UCSD-AML1 (cell line): ENCODE measurements around the gene CHMP6.

Source experiments
- DNase-seq: peaks from one replicate; lab custom pipeline; 2025; ENCODE audit not compliant: unreplicated experiment; lab: John Stamatoyannopoulos, UW

CHMP6 gene

GRCh38 chr17:80956321-80957190 lies 35.1 kb upstream of the CHMP6 start:
- DNase-seq, result no peak

DNA sequence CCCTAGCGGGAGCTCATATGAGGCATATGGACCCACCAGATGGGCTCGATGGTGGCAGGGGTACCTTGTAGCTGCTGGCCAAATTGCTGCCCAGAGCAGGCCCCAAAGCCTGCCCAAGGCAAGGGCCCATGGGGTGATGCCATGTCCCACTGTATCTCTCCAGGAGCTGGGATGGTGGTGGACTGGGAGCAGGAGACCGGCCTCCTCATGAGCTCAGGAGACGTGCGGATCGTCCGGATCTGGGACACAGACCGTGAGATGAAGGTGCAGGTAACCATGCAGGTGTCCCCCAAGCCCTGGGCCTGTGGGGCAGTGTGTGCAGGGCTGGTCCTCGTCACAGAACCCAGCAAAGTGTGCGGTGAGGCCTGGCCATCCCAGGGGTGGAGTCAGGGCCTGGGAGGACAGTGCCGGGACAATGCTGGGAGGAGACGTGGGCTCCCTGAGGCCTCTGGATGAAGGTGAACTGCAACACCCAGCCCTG lies 34.1 kb upstream of the CHMP6 start:
- no peak for DNase-seq

- DNase-seq, result no peak
Measured at GRCh38 chr17:80959330-80960036, 32.2 kb upstream of the CHMP6 start.

DNA sequence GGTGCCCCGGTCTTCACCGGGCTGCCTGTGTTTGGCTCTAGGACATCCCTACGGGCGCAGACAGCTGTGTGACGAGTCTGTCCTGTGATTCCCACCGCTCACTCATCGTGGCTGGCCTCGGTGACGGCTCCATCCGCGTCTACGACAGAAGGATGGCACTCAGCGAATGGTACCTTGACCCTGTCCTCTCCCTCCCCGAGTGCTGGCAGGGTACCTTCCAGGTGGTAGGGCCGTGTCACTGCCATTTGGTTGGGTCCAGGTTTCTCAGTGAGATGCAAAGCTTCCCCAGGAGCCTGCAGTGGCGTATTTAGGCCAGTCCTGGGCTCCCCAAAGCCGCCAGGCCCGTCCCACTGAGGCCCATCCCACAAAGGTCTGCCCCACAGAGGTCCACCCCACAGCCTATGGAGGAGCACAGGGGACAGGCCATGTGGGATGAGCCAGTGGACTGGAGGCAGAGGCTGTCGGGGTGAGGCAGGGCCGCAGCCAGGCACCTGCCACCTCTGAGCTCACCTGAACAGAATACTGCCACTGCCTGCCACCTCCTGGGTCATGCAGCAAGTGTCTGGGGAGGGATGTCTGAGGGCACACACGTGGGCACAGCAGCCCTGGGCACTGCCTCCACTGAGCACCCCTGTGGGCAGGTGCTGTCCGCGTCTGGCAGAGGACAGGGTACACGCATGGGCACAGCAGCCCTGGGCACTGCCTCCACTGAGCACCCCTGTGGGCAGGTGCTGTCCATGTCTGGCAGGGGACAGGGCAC lies 31.4 kb upstream of the CHMP6 start:
- no peak for DNase-seq

DNA sequence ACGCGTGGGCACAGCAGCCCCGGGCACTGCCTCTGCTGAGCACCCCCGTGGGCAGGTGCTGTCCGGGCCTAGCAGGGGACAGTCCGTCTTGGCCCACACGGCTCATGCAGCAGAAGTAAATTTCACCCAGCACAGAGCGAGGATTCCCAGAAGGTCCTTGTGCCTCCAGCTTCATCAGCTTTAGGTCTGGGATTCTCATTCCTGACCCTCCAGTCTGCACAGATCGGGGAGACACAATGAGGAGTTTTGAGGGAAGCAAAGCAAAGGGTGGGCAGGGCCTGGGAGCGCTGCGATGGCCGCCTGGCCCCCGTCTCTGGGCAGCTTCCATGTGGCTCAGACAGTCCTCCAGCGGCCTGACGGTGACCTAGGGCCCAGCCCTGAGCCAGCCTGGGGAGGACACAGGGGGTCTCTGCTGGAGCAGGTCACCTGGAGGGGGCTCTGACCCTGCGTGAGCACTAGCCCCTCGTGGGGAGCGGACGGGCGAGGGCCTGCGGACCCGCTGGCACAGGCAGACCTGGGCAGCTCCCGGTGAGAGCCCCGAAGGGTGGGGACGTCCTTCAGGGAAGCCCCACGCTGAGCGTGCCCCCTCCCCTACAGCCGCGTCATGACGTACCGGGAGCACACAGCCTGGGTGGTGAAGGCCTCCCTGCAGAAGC lies 30.7 kb upstream of the CHMP6 start:
- no peak for DNase-seq

DNA sequence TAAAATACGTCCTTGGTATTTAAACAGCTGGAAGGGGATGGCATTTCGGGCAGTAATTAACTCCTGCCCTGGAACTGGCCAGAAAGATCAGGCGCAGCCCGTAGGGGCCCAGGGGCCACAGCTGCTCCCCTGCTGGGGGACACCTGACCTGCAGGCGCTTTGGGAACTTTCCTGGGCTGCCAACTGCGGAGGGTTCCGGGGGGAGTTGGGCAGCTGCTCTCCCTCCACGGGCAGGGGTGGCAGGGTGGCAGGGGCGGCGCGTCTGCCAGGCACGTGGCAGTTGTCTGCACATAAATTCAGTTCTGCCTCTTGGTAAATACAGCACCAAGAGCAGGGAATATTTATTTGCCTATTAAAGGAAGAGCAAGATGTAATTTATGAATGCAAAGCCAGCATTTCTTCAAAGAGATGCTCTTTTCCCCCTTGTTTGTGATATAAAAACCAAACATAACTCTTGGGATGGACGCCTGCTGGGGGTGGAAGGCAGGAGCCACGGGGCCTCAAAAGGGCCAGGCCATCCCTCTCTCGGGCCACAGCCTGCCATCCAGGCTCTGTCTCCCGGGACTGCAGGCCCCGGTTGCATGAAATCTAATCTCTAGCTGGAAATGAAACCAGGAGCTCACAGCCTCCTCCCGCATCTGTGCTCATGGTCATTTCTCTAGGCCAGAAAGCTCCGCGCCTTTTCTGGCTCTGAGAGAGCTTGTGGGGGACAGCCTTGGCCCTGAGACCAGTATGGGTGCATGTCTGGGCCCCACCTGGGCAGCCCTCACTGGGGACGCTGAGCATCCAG lies 29.9 kb upstream of the CHMP6 start:
- no peak for DNase-seq

DNA sequence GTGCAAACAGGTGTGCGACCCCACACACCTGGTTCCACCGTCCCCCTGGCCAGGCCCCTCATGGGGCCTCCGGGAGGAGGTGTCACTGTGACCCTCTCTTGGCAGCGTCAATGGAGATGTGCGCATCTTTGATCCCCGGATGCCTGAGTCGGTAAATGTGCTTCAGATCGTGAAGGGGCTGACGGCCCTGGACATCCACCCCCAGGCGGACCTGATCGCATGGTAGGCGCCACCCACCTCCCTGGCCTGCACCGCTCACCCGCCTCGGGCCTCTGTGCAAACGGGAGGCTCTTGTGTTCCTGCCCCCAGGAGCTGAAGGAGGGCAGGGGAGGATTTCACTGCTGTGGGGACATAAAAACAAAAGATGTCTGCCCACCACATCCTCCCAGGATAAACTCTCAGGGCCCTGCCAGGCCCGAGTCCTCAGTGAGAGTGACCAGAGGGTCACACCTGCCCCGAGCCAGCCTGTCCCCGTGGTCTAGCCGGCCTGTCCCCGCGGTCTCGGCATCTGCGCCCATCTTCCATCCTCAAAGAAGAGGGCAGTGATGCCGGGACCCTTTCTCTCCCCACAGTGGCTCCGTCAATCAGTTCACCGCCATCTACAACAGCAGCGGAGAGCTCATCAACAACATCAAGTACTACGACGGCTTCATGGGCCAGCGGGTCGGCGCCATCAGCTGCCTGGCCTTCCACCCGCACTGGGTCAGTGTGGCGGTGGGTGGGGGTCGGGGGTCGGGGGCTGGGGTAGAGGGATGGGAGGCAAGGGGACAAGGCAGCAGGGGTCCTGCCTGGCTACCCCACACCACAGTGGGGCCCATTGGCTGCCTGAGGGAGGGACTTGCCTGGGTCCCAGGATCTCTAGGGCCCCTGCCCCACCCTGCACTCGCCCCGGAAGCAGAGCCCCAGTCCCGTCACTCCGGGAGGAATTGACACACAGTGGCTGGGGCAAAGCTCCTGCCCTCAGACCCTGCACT lies 29.0 kb upstream of the CHMP6 start:
- no peak for DNase-seq

DNA sequence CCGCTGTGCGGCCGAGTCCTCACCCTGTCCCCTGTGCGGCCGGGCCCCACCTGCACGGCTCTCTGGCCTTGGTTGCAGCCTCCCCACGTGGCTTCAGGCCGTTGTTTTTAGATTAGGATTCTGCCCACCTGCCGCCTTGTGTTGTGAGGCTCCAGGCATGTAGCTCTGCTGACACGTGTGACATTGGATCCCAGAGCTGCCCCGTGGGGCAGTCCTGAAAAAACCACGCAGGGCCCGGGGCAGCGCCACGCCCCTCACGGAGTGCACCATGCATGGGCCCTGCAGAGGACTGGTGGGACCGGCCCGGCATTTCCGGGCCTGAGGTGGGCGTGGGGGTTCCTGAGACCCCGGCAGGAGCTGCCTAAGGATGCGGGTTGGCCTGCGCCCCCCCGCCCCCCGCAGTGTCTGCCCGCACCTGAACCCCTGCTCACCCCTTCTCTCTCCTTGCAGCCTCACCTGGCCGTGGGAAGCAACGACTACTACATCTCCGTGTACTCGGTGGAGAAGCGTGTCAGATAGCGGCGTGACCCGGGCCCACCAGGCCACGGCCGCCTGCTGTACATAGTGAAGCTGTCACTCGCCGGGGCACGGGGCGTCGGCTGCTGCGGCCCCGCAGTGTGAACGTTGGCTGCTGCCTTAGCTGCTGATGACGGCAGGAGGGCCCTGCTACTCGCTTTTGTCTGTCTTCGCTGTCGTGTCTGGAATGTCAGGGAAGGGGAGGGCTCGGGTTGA lies 27.7 kb upstream of the CHMP6 start:
- DNase-seq, result no peak

DNA sequence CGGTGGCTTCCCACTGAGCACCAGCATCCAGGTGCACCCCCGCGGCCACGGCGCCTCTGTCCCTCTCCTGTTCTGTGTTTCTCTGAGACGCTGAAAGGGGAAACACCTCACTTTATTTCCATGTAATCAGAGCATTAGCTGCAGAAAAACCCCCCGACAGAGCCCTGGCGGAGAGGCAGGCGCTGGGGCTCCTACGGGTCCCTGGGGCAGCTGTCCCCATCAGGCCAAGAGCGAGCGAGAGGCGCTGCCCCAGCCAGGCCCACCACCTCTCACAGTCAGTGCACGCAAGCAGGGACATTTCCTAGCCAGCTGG lies 27.1 kb upstream of the CHMP6 start:
- DNase-seq, result no peak

DNA sequence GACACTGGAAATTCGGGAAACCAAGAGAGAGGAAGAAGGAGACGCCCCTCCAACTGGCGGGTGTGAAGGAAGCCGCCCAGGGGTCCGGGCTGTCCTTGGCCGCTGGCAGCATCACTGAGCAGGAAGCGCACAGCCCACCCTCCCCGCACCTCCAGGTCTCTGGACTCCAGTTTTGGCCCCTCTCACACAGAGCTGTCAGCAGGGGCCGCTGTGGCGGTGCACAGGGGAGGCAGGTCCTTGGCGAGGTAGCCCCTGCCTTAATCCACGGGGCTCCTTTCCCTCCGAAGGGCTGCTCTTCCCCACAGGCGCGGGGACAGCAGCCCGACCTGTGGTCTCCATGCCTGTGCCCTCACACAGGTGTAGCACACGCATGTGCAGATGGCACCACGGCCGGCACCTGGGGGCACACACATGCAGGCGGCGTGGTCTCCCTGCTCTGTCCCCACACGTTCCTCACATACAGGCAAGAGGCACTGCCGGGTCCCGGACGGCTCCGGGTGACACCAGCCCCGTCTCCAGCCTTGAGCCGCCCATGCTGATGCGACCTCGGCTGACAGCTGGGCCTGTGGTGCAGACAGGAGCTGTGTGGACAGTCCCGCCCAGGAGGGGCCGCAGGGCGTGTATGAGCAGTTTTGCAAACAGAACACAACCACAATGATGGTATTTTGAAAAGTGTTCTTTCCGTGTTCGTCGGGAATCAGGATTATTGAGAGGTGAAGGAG lies 26.6 kb upstream of the CHMP6 start:
- no peak for DNase-seq

DNA sequence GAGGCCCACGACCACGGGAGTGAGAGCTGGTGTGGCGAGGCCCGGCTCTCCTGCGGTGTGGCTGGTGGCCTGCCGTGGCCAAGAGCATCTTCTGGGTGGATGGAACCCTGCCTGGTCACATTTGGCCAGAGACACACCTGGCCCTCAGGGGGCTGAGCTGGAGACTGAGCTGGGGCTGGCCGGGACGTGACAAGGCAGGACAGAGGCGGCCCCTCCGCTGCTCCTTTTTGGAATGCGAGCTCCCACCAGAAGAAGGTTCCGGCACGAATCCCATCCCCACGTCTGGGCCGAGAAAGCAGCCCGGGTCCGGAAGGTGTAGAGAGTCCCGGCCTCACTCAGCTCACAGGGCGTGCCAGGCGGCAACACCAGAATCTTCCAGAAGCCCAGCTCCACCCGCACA lies 26.0 kb upstream of the CHMP6 start:
- no peak for DNase-seq

DNA sequence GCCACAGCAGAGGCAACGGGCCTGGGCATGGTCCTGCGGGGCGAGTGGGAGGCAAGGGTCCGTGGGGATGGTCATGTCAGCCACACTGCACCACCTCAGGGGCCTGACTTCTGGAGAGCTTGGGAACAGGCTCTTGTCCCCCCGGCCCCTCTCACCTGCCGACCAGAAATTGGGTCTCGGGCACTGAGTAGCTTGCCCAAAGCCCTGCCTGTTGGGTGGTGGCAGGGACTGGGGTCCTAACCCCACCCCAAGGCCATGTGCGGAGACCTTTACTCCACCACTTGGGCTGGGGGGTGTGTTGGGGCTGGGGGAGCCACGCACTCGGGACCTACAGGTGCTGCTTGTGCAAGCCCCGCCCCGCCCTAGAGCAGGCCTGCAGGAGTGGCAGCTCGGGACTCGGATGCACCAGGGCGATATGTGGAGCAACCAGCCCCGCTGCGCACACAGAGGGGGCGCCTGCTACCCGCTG lies 24.2 kb upstream of the CHMP6 start:
- no peak for DNase-seq

DNA sequence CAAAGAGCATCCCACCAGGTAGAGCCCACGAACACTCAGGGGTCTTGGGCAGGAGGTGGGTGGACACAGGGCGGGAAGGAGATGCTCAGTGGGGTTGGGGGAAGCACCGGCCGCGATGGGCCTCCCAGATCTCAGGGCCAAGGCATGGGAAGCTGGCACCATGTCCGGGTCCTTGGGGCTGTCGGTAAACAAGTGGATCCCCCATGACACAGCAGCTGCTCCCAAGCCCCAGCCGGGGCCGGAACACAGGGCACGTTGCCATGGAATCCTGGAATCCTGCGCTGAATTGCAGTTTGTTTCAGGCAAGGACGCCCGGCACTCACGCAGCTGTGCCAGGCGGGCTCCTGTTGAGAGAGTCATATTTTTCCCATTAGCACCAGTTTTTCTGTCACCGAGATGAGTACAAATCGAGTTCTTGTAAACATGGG lies 23.0 kb upstream of the CHMP6 start:
- no peak for DNase-seq

DNA sequence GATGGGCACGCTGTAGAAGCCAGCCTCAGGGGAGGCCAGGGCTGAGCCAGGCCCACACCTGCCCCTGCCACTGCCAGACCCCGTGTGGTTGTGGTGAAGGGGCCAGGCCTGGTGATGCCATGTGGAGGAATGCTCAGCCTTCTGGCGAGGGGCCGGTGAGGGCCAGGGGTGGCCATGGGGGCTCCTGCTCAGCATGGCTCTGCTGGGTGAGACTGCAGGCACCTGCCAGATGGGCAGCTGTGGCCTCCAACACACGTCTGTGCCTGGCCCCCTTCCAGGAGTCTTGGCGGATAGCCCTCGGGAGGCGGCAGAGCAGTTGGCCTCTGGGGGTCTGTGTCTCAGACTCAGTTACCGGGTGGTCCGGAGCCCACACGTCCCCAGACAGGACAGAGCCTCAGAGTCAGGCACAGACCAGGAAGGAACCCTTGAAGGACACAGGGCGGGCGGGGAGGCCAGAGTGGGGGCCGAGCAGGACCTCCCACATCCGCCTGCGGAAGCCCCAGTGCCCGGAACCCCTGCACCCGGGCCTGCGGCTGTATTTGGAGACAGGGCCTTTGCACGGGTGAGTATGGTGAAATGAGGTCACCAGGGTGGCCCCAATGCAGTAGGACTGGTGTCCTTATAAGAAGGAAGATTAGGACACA lies 22.5 kb upstream of the CHMP6 start:
- peak; percentile 78 for DNase-seq

DNA sequence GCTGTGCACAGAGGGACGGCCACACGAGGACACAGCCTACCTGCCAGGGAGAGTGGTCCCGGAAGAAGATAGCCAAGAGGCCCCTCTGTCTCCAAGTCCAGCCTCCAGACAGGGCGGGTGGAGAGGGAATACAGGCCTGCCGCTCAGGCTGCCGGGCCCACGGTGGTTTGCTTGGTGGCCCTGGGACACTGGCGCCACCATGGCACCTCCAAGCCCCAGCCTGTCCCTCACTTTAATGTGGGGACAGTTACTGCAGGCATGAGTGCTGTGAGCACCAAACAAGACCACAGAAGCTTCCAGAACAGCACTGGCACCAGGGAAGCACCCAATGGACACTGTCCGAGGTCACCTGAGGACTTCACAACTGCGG lies 22.0 kb upstream of the CHMP6 start:
- DNase-seq, result no peak

- DNase-seq, result peak; percentile 50
Measured at GRCh38 chr17:80970044-80970761, 21.4 kb upstream of the CHMP6 start.
